ENCODE results near the gene ZNF140. TPM values are rescaled to one million over a fixed set of nuclear protein-coding genes. Genes with fewer than 3 reads are reported as not detected.

The ZNF140 gene
- total and polyA plus RNA-seq, 2 of the 13 experiments (the other 11 are each of a cell fraction or from before 2014, with no cell fraction given) = 8.7 to 13.5 TPM

DNA sequence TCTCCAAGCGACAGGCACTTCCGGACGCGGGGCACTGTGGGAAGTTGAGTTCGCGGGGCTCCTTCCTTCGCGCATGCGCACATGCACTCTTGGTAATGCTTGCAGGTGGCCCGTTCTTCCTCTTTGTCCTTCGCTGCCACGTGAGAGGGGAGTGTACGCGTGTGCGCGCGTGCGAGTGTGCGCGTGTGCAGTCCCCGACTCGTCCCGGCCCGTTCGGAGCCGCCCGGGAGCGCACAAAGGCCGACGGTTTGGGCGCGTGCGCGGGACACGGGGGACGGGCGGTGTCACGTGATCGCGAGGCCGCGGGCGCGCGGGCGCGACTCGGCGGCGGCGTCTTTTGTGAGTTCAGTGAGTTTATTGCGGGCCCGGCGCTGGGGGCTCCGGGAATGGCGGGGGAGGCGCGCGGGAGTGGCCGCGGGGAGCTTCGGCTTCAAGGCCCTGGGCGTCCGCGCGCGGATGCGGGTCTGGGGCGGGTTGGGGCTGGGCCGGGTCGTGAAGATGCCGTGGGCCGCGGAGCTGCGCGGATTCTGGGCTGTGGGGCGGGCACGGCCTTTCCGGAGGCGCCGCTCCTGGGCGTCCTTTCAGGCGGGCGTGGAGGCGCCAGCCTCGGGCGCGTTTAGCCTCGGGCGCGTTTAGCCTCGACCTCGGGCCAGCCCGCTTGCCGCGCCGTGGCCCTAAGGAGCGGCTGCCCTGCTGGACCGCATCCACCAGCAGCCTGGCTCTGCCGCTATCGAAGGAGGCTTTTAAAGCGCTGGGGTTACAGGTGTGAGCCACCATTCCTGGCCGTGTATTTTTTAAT lies 43.3 kb upstream of the ZNF140 start, which contains the start of gene ZNF84 (continued):
- TF ChIP-seq, protein P1, sequence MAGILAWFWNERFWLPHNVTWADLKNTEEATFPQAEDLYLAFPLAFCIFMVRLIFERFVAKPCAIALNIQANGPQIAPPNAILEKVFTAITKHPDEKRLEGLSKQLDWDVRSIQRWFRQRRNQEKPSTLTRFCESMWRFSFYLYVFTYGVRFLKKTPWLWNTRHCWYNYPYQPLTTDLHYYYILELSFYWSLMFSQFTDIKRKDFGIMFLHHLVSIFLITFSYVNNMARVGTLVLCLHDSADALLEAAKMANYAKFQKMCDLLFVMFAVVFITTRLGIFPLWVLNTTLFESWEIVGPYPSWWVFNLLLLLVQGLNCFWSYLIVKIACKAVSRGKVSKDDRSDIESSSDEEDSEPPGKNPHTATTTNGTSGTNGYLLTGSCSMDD (CRISPR knock-in tag; IDR thresholded peaks at IDR 0.05) = peak; percentile 59; the same call in 1 of the 2 replicates
- TF ChIP-seq ZNF879 (CRISPR knock-in tag; IDR thresholded peaks at IDR 0.05) = no peak
- TF ChIP-seq, protein P2, sequence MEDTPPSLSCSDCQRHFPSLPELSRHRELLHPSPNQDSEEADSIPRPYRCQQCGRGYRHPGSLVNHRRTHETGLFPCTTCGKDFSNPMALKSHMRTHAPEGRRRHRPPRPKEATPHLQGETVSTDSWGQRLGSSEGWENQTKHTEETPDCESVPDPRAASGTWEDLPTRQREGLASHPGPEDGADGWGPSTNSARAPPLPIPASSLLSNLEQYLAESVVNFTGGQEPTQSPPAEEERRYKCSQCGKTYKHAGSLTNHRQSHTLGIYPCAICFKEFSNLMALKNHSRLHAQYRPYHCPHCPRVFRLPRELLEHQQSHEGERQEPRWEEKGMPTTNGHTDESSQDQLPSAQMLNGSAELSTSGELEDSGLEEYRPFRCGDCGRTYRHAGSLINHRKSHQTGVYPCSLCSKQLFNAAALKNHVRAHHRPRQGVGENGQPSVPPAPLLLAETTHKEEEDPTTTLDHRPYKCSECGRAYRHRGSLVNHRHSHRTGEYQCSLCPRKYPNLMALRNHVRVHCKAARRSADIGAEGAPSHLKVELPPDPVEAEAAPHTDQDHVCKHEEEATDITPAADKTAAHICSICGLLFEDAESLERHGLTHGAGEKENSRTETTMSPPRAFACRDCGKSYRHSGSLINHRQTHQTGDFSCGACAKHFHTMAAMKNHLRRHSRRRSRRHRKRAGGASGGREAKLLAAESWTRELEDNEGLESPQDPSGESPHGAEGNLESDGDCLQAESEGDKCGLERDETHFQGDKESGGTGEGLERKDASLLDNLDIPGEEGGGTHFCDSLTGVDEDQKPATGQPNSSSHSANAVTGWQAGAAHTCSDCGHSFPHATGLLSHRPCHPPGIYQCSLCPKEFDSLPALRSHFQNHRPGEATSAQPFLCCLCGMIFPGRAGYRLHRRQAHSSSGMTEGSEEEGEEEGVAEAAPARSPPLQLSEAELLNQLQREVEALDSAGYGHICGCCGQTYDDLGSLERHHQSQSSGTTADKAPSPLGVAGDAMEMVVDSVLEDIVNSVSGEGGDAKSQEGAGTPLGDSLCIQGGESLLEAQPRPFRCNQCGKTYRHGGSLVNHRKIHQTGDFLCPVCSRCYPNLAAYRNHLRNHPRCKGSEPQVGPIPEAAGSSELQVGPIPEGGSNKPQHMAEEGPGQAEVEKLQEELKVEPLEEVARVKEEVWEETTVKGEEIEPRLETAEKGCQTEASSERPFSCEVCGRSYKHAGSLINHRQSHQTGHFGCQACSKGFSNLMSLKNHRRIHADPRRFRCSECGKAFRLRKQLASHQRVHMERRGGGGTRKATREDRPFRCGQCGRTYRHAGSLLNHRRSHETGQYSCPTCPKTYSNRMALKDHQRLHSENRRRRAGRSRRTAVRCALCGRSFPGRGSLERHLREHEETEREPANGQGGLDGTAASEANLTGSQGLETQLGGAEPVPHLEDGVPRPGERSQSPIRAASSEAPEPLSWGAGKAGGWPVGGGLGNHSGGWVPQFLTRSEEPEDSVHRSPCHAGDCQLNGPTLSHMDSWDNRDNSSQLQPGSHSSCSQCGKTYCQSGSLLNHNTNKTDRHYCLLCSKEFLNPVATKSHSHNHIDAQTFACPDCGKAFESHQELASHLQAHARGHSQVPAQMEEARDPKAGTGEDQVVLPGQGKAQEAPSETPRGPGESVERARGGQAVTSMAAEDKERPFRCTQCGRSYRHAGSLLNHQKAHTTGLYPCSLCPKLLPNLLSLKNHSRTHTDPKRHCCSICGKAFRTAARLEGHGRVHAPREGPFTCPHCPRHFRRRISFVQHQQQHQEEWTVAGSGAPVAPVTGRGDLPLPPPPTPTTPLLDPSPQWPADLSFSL (CRISPR knock-in tag; IDR thresholded peaks at IDR 0.05) = no peak
- peak; percentile 40; the same call in 1 of the 2 replicates for TF ChIP-seq CEBPG (CRISPR knock-in tag; IDR thresholded peaks at IDR 0.05)
- TF ChIP-seq ZNF446 (CRISPR knock-in tag; IDR thresholded peaks at IDR 0.05) = peak; percentile 78; the same call in 1 of the 2 replicates
- TF ChIP-seq PHF20 (CRISPR knock-in tag; IDR thresholded peaks at IDR 0.05) = peak; percentile 64; the same call in 1 of the 2 replicates
- TF ChIP-seq AHR (CRISPR knock-in tag; IDR thresholded peaks at IDR 0.05) = no peak; the same call in 1 of the 2 replicates
- TF ChIP-seq HOXA3 (CRISPR knock-in tag; IDR thresholded peaks at IDR 0.05) = peak; percentile 70; the same call in 1 of the 2 replicates
- TF ChIP-seq, protein P3, sequence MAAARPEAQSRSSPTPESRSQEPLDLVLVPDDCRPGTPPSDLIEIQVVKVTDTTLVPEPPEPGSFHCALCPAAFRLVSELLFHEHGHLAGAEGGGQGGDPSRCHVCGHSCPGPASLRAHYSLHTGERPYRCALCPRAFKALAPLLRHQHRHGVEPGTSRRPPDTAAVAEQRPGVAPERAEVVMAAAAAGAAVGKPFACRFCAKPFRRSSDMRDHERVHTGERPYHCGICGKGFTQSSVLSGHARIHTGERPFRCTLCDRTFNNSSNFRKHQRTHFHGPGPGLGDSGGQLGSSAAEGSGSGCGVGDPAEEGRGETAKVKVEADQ (CRISPR knock-in tag; IDR thresholded peaks at IDR 0.05; ENCODE audit: borderline replicate concordance) = peak; percentile 40; the same call in 1 of the 2 replicates
- TF ChIP-seq ZNF552 (CRISPR knock-in tag; IDR thresholded peaks at IDR 0.05; ENCODE audit: borderline replicate concordance) = peak; percentile 94; the same call in 1 of the 2 replicates
- TF ChIP-seq, protein P4, sequence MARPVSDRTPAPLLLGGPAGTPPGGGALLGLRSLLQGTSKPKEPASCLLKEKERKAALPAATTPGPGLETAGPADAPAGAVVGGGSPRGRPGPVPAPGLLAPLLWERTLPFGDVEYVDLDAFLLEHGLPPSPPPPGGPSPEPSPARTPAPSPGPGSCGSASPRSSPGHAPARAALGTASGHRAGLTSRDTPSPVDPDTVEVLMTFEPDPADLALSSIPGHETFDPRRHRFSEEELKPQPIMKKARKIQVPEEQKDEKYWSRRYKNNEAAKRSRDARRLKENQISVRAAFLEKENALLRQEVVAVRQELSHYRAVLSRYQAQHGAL (CRISPR knock-in tag; IDR thresholded peaks at IDR 0.05; ENCODE audit: not compliant biosample characterization) = no peak
- peak; percentile 63; the same call in 1 of the 2 replicates for TF ChIP-seq ZSCAN21 (CRISPR knock-in tag; IDR thresholded peaks at IDR 0.05; ENCODE audit: borderline replicate concordance)
- TF ChIP-seq ZFP37 (CRISPR knock-in tag; IDR thresholded peaks at IDR 0.05; ENCODE audit: borderline replicate concordance) = 0 out of 2 replicates have a peak, but pooled peaks have one; percentile 56
- TF ChIP-seq RARA (CRISPR knock-in tag; IDR thresholded peaks at IDR 0.05) = peak; percentile 59
- peak; percentile 83 for TF ChIP-seq ARNT2 (CRISPR knock-in tag; IDR thresholded peaks at IDR 0.05; ENCODE audit: low read depth)
- peak; percentile 97 for TF ChIP-seq ZNF333 (CRISPR knock-in tag; IDR thresholded peaks at IDR 0.05; ENCODE audit: borderline replicate concordance)
- TF ChIP-seq ZNF224 (CRISPR knock-in tag; IDR thresholded peaks at IDR 0.05) = peak; percentile 84; the same call in 1 of the 2 replicates
- 0 out of 2 replicates have a peak, but pooled peaks have one; percentile 29 for TF ChIP-seq ZFP36L2 (CRISPR knock-in tag; IDR thresholded peaks at IDR 0.05)
- TF ChIP-seq HOXA9 (CRISPR knock-in tag; IDR thresholded peaks at IDR 0.05; ENCODE audit: borderline replicate concordance) = peak; percentile 91
- peak; percentile 77; the same call in 1 of the 2 replicates for TF ChIP-seq ZNF589 (CRISPR knock-in tag; conservative IDR thresholded peaks at IDR 0.05)

Data from HepG2 (cell line).